Body of pancreas (tissue), 4 donors: ENCODE measurements around the gene CISTR. TPM values are rescaled to one million over a fixed set of nuclear protein-coding genes. Genes with fewer than 3 reads are reported as not detected.

Experiments used
- ATAC-seq: fragments of 150-250 bp; one replicate; pipeline ENCODE4 v1.9.1; 2016
- DNase-seq, 4 donors: peaks; one replicate each; pipeline ENCODE4 v3.0.0-alpha.2; 2019
- H3K27ac ChIP-seq, 4 donors: fragments of 200-600 bp; sonication (generic); 1 replicate in 3 of 4; 2 replicates in 1 of 4; pipeline versions ENCODE4 v1.5.1 to v1.6.1; 2016 to 2019; ENCODE audit warnings: mild to moderate bottlenecking in 1 of 4, mixed read lengths in 1 of 4, moderate library complexity in 1 of 4
- H3K27me3 ChIP-seq, 2 donors: fragments of 200-600 bp; sonication (generic); one replicate each; pipeline ENCODE4 v1.6.0; 2016; ENCODE audit warnings: mild to moderate bottlenecking in 1 of 2
- H3K36me3 ChIP-seq, 2 donors: fragments of 200-600 bp; sonication (generic); replicated peaks in 1 of 2; 2 replicates each; pipeline ENCODE4 v1.5.1; 2016; ENCODE audit warnings: low read depth in 2 of 2; ENCODE audit not compliant: insufficient read depth in 1 of 2
- H3K4me1 ChIP-seq: fragments of 200-600 bp; sonication (generic); one replicate; pipeline ENCODE4 v1.6.0; 2016
- H3K4me3 ChIP-seq, 2 donors: fragments of 200-600 bp; sonication (generic); 1 replicate in 1 of 2; 2 replicates in 1 of 2; pipeline ENCODE4 v1.5.1; 2016 to 2019
- H3K9me3 ChIP-seq, 3 donors: fragments of 200-600 bp; sonication (generic); 1 replicate in 2 of 3; 2 replicates in 1 of 3; pipeline ENCODE4 v1.5.1; 2016
- POLR2A ChIP-seq, 3 donors: fragments of 450-650 bp; IDR thresholded peaks; one replicate each; pipeline ENCODE4 v1.6.1; 2016; ENCODE audit warnings: antibody characterized with exemption in 3 of 3, mild to moderate bottlenecking in 2 of 3
- WGBS, 2 donors: methylation state at CpG; one replicate each; pipeline ENCODE4 v1.1.5; 2017; 5-methylcytosine and 5-hydroxymethylcytosine counted together
- intact Hi-C: fragments of 100-400 bp; cut with DNase I; formaldehyde crosslinking; loops from one replicate; pipeline ENCODE4 v1.15.1; 2023
- total RNA-seq, 2 donors: library from RNA; depleted of rRNA; stranded (reverse); fragments of >200 nt; gene quantifications; one replicate each; pipeline ENCODE4 v1.1.0, GENCODE V29; 2016
- TF ChIP-seq, protein P1 (sequence below), 7 experiments: fragments of 450-650 bp in 4 of 7; fragments of 200-600 bp in 3 of 7; sonication (generic) in 3 of 7; IDR thresholded peaks; one replicate each; pipeline ENCODE4 v1.5.1; 2016 to 2019; ENCODE audit warnings: antibody characterized with exemption in 7 of 7

Gene CISTR
- total RNA-seq, 2 donors from 2014 or later = not detected

DNA sequence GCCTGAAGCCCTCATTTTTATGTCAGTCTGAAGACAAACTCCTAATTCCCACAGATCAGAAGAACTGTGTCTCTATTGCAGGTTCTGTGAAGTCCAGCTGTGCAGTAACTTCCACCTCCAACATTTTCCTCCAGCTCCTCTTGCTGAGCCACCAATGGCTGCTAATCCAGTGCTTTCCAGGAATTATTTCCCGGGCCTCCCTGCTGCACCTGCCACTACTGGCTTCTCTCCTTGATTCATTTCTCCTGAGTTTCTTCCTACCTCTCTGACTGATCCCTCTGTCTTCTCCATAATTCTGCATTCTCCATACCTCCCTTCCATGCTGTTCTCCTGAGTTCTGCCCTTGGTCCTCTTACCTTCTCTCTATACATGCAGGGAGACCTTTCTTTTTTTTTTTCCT, 45.7 kb downstream of the CISTR start:
- no peaks in the 10 kb centered on the region for H3K4me1 ChIP-seq
- DNase-seq (no peak), ATAC-seq (no peak)
- WGBS, 2 donors = 62 to 83% methylated on average over 1 of the region's 1 CpG
- no peaks in the 10 kb centered on the region for H3K9me3 ChIP-seq
- no peaks in the 10 kb centered on the region for H3K36me3 ChIP-seq
- intact Hi-C loops = no loop called here
- no peak for TF ChIP-seq POLR2A (IDR thresholded peaks at IDR 0.05)
- TF ChIP-seq, protein P1, sequence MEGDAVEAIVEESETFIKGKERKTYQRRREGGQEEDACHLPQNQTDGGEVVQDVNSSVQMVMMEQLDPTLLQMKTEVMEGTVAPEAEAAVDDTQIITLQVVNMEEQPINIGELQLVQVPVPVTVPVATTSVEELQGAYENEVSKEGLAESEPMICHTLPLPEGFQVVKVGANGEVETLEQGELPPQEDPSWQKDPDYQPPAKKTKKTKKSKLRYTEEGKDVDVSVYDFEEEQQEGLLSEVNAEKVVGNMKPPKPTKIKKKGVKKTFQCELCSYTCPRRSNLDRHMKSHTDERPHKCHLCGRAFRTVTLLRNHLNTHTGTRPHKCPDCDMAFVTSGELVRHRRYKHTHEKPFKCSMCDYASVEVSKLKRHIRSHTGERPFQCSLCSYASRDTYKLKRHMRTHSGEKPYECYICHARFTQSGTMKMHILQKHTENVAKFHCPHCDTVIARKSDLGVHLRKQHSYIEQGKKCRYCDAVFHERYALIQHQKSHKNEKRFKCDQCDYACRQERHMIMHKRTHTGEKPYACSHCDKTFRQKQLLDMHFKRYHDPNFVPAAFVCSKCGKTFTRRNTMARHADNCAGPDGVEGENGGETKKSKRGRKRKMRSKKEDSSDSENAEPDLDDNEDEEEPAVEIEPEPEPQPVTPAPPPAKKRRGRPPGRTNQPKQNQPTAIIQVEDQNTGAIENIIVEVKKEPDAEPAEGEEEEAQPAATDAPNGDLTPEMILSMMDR (IDR thresholded peaks at IDR 0.05) = no peak
- no peak overlapping the region for H3K27ac ChIP-seq
- H3K4me3 ChIP-seq = no peak overlapping the region
- H3K27me3 ChIP-seq = no peaks in the 10 kb centered on the region

DNA sequence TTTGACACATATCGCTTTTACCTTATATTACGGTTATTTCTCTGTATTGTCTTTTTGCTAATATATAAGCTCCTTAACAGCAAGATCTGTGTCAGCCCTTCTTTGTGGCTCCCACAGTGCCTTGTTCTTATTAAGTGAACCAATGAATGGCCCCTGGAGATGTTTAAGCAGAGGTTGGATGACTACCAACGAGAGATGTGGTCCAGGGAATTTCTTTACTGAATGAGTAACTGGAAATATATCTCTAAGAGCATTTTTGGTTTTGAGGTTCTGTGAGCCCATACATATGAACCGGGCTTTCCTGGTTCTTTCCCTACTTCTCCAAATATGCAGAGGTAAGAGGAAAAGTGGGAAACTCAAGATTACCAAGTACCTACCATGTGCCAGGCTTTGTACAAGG, 48.0 kb downstream of the CISTR start:
- no peaks in the 10 kb centered on the region for H3K4me1 ChIP-seq
- TF ChIP-seq, protein P1 (IDR thresholded peaks at IDR 0.05) = no peak
- no peak for TF ChIP-seq POLR2A (IDR thresholded peaks at IDR 0.05)
- 63 to 65% methylated on average over 4 of the region's 4 CpGs for WGBS, 2 donors
- ATAC-seq (no peak), DNase-seq (no peak)
- no peaks in the 10 kb centered on the region for H3K36me3 ChIP-seq
- intact Hi-C loops = loop anchor here (5.0 kb wide), 1 partner anchor 39 kb away; no protein-coding TSS in a partner anchor
- H3K27ac ChIP-seq = no peak overlapping the region
- no peaks in the 10 kb centered on the region for H3K9me3 ChIP-seq
- H3K4me3 ChIP-seq = no peak overlapping the region
- no peaks in the 10 kb centered on the region for H3K27me3 ChIP-seq

DNA sequence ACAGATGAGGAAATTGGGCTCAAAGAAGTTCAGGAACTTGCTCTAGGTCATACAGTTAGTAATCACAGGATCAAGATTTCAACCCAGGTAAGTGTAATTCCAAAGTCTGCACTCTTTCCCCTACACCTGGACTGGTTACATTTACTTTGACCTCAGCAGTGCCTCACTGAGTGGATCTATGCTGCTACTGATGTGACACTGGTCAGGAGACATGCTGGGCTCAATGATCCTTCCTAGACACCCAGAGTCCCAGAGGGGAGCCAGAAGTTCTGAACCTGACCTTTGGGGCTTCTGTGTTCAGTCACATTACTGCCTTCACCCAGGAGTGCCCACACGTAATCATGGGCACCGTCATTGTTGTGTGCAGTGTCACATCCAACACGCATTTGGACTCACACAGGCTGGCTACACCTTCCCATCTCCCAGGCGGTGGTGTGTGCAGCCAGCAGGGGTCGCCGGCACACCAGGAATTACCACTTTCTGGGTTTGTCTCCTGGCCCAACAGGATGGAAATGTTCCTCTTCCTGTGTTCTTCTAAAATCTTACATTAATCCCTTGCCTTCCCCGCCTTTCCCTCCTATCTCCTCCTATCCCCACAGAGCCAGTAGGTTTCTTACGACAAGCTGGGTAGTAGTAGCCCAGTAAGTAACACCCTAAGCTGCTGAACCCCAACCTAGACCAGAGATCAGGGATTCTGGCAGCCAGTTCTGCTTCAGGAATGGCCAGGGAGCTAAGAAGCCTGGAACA, 50.1 kb downstream of the CISTR start:
- no peak overlapping the region for H3K27ac ChIP-seq
- H3K36me3 ChIP-seq = no peaks in the 10 kb centered on the region
- H3K4me3 ChIP-seq = no peak overlapping the region
- peaks cover 0 to 13% of the 10 kb centered on the region in 2 donors for H3K27me3 ChIP-seq
- peak; percentile 80 to 87 (median 84) for DNase-seq
- no peak for TF ChIP-seq POLR2A (IDR thresholded peaks at IDR 0.05)
- TF ChIP-seq, protein P1 (IDR thresholded peaks at IDR 0.05) = peak; percentile 80 to 97 (median 94)
- WGBS, 2 donors = 1% methylated on average over 8 of the region's 8 CpGs
- ATAC-seq = peak; percentile 96
- no peaks in the 10 kb centered on the region for H3K9me3 ChIP-seq
- intact Hi-C loops = loop anchor here (5.0 kb wide), 1 partner anchor 41 kb away; no protein-coding TSS in a partner anchor
- H3K4me1 ChIP-seq = peaks cover 3% of the 10 kb centered on the region

DNA sequence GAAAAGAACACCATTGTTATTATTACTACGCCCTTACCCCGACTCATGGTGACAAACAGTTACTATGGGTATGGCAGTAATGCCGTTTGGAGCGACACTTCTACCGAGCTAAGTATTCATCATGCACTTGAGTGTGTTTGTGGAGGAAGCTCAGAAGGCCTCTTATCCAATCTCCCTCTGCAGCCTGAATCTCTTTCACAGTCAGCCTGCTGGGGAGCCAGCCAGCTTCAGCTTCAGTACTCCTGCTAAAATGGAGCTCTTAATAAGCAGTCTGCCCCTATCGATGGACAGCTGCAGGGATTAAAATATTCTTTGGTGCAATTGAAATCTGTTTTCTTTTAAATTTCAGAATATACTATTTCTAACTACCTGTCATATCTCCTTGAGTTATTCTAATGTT, 51.2 kb downstream of the CISTR start:
- no peak for ATAC-seq
- Histone ChIP-seq H3K9me3 (no peaks in the 10 kb centered on the region), H3K27me3 (peaks cover 3 to 23% of the 10 kb centered on the region in 2 donors), H3K4me1 (peaks cover 12% of the 10 kb centered on the region), H3K36me3 (no peaks in the 10 kb centered on the region), H3K4me3 (no peak overlapping the region), H3K27ac (no peak overlapping the region)
- no peak for TF ChIP-seq POLR2A (IDR thresholded peaks at IDR 0.05)
- TF ChIP-seq, protein P1 (IDR thresholded peaks at IDR 0.05) = no peak
- no peak for DNase-seq
- intact Hi-C loops = loop anchor here (5.0 kb wide), 1 partner anchor 42 kb away; no protein-coding TSS in a partner anchor
- WGBS, 2 donors = 49% methylated on average over 6 of the region's 6 CpGs

DNA sequence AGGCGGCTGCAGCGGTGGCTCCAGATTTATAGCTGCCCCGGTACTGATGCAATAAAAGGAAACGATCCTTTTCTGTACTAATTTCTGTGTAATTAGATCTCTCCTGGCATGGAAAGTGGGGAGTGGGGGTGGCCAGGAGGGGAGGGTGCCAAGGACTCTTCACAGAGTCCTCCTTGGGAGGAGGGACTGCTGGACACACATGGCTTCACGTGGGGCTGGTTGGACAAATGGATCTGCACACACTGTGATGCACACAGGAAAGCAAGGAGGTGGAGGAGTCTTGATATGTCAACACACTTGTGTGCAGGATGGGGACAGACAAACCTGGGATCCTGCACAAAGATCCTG, 52.1 kb downstream of the CISTR start:
- H3K4me1 ChIP-seq = peaks cover 19% of the 10 kb centered on the region
- no peaks in the 10 kb centered on the region for H3K9me3 ChIP-seq
- peaks cover 3 to 31% of the 10 kb centered on the region in 2 donors for H3K27me3 ChIP-seq
- intact Hi-C loops = loop anchor here (5.0 kb wide), 1 partner anchor 43 kb away; no protein-coding TSS in a partner anchor
- H3K36me3 ChIP-seq = no peaks in the 10 kb centered on the region
- ATAC-seq (no peak), DNase-seq (no peak)
- H3K27ac ChIP-seq = no peak overlapping the region
- H3K4me3 ChIP-seq = no peak overlapping the region
- WGBS, 2 donors = 55 to 67% methylated on average over 2 to 5 of the region's 5 CpGs
- TF ChIP-seq, protein P1 (IDR thresholded peaks at IDR 0.05) = no peak
- TF ChIP-seq POLR2A (IDR thresholded peaks at IDR 0.05) = no peak
